Bronchial epithelial cell (primary cell): Measurements from ENCODE around the gene SH2D3A. TPM values are rescaled to one million over a fixed set of nuclear protein-coding genes. Genes with fewer than 3 reads are reported as not detected.

ENCODE experiments used
- DNase-seq: peaks from one replicate; pipeline ENCODE4 v3.0.0-alpha.2; 2010; ENCODE audit warnings: low read depth
- FAIRE-seq: peaks from 2 replicates; lab custom pipeline; 2011; peaks lifted over from hg19 to GRCh38; lab: Jason Lieb, UNC
- H3K27me3 ChIP-seq: 2 replicates; pipeline ENCODE4 v1.5.1; 2011; ENCODE audit warnings: low read length; ENCODE audit not compliant: control insufficient read depth, insufficient read depth
- H3K36me3 ChIP-seq: 2 replicates; pipeline ENCODE4 v1.5.1; 2011; ENCODE audit warnings: low read length; ENCODE audit not compliant: control insufficient read depth, insufficient read depth
- H3K4me3 ChIP-seq: 2 replicates; pipeline ENCODE4 v1.5.1; 2011; ENCODE audit warnings: mild to moderate bottlenecking, low read depth, low read length, control low read depth
- CTCF ChIP-seq: IDR thresholded peaks from 2 replicates; pipeline ENCODE4 v1.5.1; 2011; ENCODE audit warnings: mild to moderate bottlenecking, moderate library complexity, low read length, control low read depth, inconsistent platforms; ENCODE audit not compliant: insufficient read depth, severe bottlenecking
- total RNA-seq: library from RNA; depleted of rRNA; stranded (reverse); fragments of >200 nt; gene quantifications from 2 replicates; pipeline ENCODE4 v1.2.1, GENCODE V29; 2014

SH2D3A gene
- total RNA-seq, 1 donor from 2014 or later, result 88.5 TPM

GRCh38 chr19:6705931-6706632 lies 61.2 kb downstream of the SH2D3A start:
- no peak overlapping the region for H3K4me3 ChIP-seq
- no peaks in the 10 kb centered on the region for H3K36me3 ChIP-seq
- TF ChIP-seq CTCF, result no peak
- no peak for FAIRE-seq
- H3K27me3 ChIP-seq, result no peaks in the 10 kb centered on the region
- DNase-seq, result no peak

Other genes with a start within 250 kb of the SH2D3A start
- 4.6 and 5.5 TPM in 2 replicates for gene TNFSF9, start 236.4 kb downstream of the SH2D3A start, total RNA-seq
- gene CD70, start 176.3 kb downstream of the SH2D3A start, total RNA-seq, result not detected in 2 replicates
- under 0.01 TPM in 1 of 2 replicates, not detected in the other for gene TNFSF14, start 97.3 kb downstream of the SH2D3A start, total RNA-seq
- gene C3, start 46.8 kb downstream of the SH2D3A start, total RNA-seq, result 1.3 and 4.1 TPM in 2 replicates
- 87.7 and 99.0 TPM in 2 replicates for gene GPR108, start 29.9 kb downstream of the SH2D3A start, total RNA-seq
- gene TRIP10, start 27.8 kb downstream of the SH2D3A start, total RNA-seq, result 67.7 and 79.5 TPM in 2 replicates
- gene VAV1, start 5.3 kb upstream of the SH2D3A start, total RNA-seq, result 0.51 and 0.53 TPM in 2 replicates
- not detected in 2 replicates for gene ADGRE1, start 120.1 kb upstream of the SH2D3A start, total RNA-seq